GM18526 (cell line): ENCODE measurements around the gene PRDM4.

Experiments
- POLR2A ChIP-seq: IDR thresholded peaks from 3 replicates; pipeline ENCODE4 v1.6.1; 2011; ENCODE audit not compliant: insufficient read length; ENCODE audit errors: extremely low read depth

PRDM4 gene

GRCh38 chr12:107732365-107732764, 28.6 kb downstream of the PRDM4 start:
- TF ChIP-seq POLR2A: no peak

DNA sequence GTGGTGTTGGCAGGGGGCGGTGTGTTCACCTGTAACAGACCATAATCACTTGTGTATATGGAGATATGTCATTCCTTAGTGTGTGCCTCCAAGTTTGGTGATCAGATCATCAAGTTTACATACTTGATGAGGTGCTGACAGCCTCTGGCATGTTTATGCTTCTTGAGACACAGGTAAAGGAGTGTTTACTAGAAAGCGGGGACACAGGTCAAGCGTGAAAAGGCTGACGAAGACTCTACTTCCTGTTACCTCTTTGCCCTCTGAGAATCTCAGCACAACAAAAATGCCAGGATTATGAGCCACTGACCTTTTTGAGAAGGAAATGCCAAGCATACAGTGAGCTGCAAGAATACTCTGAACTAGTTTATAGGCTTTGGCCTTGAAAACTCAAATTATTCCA, 29.6 kb downstream of the PRDM4 start:
- no peak for TF ChIP-seq POLR2A

- TF ChIP-seq POLR2A: no peak
Observed at GRCh38 chr12:107730618-107731341, 30.2 kb downstream of the PRDM4 start.

DNA sequence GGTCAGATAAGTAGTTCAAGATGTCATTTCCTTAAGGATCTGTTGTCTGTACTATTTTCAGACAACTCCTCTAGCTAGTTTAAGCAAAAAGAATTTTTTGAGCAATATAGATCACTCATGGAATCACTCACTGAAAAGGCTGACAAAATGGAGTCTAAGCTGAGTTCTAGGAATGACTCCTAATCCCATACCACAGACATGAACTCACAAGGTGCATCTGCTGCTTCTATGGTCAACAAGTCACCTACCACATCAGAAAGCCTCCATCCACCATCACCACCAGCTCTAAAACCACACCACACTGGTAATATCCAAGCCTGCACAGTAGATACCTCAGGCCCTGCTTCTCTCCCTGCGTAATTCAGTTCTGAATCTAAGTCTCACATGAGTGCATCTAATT, 42.3 kb downstream of the PRDM4 start:
- TF ChIP-seq POLR2A: no peak

DNA sequence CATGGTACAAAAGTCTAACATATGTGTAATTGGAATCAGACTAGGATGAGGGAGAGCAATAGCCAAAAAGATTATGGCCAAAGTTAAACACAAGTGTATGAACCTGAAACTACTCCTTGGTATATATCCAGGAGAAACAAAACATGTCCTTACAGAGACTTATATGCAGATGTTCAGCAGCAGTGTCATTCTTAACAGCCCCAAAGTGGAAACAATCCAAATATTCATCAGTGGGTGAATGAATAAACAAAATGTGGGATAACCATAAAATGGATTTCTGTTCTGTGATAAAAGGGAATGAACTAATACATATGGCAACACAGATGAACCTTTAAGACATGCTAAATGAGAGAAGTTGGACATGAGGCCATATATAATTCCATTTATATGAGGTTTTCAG, 45.2 kb downstream of the PRDM4 start:
- no peak for TF ChIP-seq POLR2A

DNA sequence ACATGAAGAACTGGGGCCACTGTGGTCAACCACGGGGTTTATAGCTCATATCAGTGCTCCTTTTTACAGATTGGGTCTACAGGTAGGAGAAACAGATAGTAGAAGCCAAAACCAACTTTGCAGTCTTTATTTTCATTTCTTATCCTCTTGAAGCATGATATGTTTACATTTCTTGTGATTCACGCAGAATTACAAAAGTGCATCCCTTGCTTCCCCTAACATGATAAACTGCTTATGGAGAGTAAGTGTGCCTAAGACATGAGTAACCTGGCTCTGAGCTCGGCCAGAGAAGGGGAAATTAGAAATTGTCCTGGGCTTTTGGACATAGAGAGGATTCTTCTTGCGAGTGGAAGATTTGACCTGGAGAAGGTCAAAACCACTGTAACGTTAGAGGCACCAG, 56.9 kb downstream of the PRDM4 start:
- TF ChIP-seq POLR2A: no peak

- TF ChIP-seq POLR2A: no peak
Observed at GRCh38 chr12:107702106-107702505, 58.8 kb downstream of the PRDM4 start.

GRCh38 chr12:107685360-107686248, 75.3 kb downstream of the PRDM4 start, which contains the start of gene PWP1:
PWP1 (plus strand) TSS chr12:107685799; CDS start chr12:107685900, 101 bp downstream.
- peak; percentile 90 for TF ChIP-seq POLR2A

DNA sequence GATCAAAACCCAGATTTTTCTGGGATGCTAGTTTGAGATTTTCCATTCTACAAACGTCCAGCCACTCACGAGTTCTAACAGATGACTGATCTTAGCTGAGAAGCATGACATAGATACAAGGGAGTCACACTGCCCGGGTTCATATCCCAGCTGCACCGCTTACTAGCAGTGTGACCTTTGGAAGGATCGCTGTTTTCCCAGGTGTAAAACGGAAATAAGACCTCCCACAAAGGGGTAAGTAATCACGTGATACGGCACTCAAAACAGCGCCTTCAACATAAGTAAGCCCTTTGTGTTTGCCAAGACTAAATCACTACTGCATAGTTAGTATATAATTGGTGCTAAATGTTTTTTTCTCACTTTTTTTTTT, 76.0 kb downstream of the PRDM4 start:
- no peak for TF ChIP-seq POLR2A

DNA sequence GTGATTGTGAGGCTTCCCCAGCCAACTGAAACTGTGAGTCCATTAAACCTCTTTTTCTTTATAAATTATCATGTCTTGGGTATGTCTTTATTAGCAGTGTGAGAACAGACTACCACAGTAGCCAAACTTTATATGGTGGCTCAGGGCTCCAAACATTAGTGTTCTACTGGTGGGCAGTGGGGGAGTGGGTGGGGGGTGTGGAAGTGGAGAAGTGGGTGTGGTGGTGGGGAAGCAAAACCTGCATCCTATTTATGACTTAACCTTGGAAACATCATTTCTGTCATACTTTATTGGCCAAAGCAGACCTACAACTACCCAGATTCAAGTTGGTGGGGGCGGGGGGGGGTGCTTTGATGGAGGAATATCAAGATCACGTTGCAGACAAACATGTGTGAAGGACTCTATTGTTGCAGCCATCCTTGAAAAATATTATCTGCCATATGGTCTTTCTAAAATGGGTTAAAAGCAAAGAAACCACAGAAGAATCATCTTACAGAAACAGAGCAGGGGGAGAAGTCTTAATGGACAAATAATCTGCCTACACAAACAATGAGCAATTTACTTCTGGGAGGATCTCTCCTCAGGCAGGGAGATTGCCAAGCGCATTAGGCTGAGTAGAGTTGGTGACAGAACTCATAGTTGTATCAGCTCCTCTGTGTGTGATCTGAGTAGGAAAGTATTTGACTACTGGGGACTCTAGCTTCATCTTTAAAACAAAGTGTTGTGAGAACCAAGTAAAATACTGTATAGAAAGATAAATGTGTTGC, 76.7 kb downstream of the PRDM4 start:
- no peak for TF ChIP-seq POLR2A
